HG03439 (cell line): ENCODE measurements around the gene LSMEM2.
A peak's percentile ranks its signal among the peaks of the same experiment; 100 is the strongest.
"Not testable (repeated sequence)": the region's sequence is repeated elsewhere in the genome, so short reads cannot be mapped to it uniquely, and the experiment has no call there.

Experiments used
- ATAC-seq: cut with Tn5 transposase; IDR thresholded peaks from one replicate; pipeline ENCODE4 v1.9.1; 2021; ENCODE audit warnings: mild to moderate bottlenecking, moderate library complexity; ENCODE audit not compliant: unreplicated experiment

The LSMEM2 gene

DNA sequence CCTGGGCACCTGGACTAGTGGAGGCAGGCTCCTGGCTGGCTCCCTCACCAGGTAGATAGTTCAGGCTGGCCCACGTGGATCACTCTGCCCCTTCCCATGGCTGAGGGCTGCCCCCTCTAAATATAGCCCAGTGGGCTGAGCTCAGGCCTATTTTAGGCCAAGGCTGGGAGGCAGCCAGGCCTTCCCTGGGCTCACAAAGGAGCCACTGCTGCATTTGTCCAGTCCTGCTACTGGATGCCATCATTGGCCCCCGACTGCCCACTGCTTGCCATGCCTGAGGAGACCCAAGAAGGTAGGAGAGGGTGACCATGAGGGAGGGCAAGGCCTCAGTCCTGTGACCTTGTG lies at the start of gene LSMEM2:
Gene LSMEM2, plus strand, starts transcription at position 208 of the 345 bp plus-strand sequence. Its CDS starts 27 bp downstream, at position 235.
- ATAC-seq, result no peak

DNA sequence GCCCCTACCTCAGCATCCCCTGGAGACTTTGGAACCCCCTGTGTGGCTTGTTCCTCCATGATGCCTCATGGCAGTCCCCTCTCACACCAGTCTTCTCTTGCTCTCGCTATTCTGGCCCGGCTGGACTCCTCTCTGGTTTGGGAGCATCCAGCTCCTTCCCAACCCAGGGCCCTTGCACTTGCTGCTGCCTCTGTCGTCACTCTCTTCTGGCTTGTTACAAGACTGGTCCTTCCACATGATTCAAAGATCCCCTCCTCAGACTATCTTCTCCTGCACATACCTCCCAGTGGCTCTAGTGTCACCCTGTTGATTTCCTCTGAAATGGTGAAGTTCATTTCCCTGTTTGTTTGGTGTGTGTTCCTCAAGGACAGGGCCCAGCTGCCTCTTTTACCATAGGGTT lies 49.4 kb upstream of the LSMEM2 start:
- ATAC-seq, result no peak

DNA sequence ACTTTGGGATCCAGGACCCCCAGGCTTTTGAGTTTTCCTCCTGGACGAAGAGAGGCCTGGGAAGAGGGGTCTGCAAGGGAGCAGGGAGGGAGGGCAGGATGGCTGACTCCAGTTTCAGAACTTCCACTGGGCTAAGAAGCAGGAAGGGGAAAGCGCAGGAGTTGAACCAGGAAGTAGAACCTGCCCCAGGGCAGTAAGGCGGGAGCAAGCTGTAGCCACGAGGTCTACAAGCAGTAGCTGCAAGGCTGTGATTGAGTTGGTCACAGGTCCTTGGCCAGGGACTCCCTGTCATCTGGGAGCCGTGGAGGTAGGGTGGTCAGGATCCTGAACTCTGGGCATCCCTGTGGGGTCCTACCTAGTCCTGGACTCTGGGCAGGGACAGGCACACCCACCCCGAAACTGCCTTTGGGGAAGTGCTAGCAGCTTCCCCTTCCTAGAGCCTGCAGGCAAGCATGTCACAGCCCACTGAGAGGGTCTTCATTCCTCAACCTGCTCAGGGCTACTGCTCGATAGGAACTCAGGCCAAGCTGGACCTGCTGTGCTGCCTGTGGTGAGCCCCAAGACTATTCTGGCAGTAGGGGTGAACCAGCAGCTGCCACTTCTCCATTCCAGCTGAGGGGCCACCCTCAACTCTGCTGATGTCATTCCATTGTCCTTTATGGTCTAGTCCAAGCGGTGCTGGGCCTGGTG lies 48.6 kb upstream of the LSMEM2 start:
- no peak for ATAC-seq

DNA sequence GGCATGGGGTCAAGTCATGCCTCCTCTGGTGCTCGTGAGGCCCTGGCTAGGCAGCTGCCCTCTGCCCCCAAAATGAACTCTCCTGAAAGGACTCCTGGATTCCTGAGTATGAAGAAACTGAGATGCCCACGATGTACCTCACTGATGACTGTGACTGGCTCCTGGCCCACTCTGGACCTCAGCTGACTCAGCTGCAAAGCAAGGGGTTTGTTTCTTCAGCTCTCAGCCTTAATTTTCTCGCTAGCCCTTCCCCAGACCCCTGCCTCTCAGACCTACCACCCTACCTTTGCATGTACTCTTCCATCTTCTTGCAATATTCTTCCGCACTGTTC lies 48.1 kb upstream of the LSMEM2 start:
- no peak for ATAC-seq

DNA sequence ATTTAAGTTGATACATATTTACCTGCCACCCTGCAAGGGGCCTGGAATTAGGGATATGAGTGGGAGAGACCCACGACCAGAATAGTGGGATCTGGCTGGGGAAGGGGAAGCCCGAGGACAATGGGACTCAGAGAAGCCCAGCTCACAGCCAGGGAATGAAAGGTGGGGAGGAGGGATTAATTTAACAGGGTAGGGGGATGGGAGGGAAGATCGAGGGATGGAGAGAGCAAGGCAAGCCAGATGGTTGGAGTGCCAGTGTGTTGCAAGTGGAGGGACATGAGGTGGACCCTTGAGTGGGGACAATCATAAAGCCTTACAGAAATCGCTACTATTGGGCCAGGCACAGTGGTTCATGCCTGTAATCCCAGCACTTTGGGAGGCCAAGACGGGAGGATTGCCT lies 47.3 kb upstream of the LSMEM2 start:
- ATAC-seq, result no peak

DNA sequence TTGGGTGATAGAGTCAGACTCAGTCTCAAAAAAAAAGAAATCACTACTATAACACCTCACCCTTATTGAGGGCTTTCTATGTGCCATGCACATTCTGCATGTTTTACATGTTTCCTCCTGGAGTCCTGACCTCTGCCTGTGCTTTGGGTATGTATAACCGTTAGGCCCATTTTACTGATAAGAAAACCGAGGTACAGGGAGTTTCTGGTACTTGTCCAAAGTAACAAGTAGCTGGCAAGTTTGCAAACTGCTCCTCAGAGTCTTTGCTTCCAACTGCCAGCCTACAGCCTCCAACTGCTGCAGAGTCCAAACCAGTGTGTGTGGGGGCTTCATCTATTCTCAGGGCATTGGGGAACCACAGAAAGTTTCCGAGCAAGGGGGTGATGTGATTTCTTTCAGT lies 46.6 kb upstream of the LSMEM2 start:
- ATAC-seq, result no peak

DNA sequence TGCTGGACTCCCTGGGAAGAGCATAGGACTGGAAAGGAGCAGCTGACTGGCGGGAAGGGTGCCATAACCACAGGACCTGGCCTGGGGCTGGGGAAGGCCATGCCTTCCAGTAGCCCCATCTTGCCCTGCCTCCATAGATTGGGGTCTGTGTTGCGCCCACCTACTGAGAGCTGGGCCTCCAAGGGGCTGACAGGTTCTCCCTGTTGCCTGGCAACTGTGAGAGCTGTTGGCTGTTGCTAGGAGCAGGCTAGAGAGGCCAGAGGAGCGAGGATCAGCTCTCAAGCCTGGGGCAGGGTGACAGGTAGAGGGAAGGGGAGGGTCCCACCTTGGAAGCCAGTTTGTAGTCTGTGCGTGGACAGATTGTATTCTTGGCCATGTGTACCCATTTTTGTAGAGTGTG lies 45.7 kb upstream of the LSMEM2 start:
- ATAC-seq, result no peak

DNA sequence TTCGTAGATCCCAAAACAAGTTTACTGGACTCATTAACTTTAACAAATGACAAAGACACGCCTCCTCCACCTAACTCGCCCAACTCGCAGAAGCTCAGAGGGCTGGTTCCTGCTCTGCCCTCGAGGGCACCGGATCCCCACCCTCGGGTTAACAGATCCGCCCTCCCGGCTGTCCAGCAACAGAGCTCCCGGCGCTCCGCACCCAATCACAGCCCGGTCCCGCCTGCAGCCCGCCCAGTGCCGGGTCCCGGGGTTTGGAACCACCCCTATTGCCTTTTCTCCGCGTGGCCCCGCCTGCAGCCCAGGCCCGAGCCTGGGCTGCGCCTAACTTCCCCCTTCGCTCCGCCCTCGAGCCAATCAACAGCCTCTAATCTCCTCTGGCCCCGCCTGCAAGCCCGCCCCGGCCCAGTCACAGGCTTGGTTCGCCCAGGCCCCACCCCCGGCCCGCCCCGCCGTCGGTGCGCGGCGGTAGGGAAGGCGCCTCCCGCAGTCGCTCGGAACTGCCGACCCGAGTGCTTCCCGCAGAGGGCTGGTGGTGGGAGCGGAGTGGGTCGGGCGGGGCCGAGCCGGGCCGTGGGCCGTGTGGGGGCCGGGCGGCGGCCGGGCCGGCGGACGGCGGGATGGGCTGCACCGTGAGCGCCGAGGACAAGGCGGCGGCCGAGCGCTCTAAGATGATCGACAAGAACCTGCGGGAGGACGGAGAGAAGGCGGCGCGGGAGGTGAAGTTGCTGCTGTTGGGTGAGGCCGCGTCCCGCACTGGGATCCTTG lies 43.0 kb upstream of the LSMEM2 start, which contains the start of gene GNAI2:
Gene GNAI2, plus strand, starts transcription at position 489 of the 768 bp plus-strand sequence. Its CDS starts 132 bp downstream, at position 621.
- ATAC-seq, result peak; percentile 93

DNA sequence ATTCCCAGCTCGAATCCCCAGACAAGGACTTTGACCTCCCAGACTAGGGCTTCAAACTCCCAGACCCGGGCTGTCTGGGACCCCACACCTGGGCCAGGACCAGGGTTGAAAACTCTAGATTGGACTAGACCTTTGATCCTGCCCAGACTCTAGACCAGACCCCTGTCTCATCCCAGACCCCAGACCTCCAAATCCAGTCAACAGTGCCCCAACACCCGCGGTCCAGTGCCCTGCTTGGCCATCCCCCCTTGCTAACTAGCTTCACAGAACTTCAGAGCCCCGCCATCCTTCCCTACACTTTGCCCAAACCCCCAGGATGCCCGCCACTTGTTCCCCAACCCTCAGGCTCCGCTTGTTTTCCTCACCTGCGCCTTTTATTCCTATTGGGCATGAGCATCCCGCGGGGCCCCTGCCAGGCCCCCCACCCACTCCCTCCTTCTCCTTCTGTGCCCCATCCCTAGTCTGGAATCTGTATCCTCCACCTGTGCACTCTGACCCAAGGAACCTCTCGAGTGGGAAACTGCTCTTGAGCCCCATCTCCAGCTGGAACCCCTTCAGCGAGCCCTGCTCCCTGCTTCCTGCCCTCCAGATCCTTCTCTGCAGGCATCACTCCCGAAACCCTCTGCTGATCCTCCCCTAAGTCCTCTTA lies 42.3 kb upstream of the LSMEM2 start:
- ATAC-seq, result no peak

DNA sequence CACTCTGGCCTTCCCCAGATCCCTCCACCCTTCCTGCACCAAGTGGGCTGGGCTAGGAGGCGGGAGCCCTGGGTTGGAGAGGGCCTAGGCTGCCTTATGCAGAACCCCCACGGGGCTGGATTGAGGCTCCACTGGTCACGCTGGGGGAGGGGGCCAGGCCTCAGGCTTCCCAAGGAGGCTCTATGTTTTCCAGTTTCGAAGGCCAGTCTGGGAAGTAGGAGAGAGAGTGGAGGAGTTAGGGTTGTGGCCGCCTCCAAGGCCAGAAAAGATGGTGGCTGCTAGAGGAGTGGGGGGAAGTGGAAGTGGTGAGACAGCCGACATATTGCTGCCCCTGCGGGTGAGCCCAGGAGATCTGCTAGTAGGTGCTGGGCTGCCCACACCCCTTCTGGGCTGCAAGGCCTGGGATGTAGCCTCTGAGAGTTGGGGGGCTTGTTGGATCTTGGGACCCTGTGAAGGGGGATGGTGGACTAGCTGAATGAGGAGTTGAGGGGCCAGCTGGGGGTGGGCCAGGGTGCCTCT lies 41.7 kb upstream of the LSMEM2 start:
- ATAC-seq, result no peak

DNA sequence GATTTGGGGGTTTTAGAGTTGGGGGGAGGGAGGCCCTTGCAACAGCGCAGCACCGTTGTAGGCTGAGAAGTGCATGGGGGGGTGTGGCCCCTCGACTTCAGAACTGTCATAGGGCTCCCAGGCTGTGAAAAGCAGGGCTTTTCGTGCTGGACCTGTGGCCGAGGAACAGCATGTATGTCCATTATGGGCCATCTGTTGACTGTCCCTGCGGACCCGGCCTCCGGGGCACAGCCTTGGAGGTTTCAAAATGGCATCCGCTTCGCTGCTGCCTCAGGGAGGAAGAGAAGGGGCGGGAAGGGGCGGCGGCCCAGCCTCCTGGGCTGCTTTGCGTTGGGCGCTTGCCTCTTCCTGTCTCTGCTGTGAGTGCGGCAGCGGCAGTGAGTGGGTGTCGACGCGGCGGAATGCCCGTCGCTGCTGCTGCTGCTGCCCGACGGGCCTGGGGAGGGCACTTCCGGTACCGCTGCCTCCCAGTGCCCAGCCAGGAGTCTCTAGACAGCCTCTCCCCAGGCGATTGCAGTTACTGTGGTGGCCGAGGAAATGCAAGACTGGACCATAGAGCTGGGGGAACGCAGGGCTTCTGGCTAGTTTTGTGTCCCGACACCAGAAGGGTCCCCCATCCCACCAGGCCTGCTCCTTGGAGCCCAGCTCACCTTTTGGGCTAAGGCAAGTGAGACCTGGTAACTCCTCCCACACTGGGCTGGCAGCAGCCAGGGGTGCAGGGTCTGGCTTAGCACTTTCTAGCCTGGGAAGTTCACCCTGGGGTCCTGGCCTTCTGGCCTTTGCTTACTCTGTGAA lies 40.9 kb upstream of the LSMEM2 start:
- ATAC-seq, result peak; percentile 30

DNA sequence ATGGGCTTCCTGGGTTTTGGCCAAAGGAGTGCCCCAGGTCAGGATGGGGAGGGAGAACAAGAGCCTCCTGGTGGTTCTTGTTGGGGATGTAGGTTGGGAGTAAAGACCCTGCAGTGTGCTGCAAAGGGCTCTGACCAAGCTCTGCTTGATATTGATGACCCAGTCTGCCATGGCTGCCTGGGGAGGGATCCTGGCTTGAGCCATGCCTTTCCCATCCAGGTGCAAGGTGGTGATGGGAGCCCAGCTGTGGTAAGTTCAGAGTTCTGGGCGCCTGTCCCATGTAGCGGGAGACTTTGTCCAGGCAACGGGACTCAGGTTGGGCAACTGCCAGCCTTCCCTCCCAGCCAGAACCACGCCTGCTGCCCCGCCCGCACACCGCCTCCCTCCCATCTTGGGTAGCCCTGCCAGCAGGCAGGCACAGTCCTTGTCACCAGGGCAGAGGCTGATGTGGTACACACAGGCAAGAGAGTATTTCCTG lies 40.3 kb upstream of the LSMEM2 start:
- no peak for ATAC-seq

DNA sequence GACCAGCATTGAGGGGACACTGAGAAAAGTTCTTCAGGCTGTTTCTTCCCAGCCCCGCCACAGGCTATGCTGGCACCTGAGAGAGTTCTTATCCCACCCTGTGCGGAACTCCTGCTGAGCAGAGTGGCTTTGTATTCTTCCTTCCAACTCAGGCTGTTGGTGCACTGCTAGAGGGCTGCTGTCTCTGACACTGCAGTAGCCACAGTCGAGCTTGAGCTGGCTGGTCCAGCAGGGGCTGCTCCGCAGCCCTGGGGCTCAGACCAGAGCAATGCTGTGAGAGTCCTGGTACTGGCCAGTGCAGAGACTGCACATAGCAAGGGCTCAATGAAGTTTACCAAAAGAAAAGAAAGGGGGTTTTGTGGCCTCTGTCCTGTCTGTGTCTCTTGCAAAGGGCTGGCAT lies 39.2 kb upstream of the LSMEM2 start:
- no peak for ATAC-seq

DNA sequence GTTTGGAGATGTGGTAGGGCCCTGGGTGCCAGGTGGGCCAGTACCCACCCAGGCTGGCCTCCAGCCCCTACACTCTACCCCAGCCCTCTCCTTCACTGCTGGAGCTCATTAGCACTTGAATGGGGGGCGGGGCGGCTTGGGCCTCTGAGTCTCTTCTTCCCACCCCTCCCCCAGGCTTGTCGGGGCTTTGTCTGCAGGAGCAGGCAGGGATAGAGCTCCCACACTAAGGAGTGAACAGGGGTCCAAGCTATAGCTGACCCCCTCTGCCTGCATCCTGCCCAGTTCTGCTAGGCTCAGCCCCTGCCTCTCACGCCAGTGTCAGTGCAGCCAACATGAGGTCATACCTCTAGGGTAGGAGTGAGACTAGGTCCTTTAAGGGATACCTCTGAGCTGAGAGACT lies 37.7 kb upstream of the LSMEM2 start:
- ATAC-seq, result no peak

DNA sequence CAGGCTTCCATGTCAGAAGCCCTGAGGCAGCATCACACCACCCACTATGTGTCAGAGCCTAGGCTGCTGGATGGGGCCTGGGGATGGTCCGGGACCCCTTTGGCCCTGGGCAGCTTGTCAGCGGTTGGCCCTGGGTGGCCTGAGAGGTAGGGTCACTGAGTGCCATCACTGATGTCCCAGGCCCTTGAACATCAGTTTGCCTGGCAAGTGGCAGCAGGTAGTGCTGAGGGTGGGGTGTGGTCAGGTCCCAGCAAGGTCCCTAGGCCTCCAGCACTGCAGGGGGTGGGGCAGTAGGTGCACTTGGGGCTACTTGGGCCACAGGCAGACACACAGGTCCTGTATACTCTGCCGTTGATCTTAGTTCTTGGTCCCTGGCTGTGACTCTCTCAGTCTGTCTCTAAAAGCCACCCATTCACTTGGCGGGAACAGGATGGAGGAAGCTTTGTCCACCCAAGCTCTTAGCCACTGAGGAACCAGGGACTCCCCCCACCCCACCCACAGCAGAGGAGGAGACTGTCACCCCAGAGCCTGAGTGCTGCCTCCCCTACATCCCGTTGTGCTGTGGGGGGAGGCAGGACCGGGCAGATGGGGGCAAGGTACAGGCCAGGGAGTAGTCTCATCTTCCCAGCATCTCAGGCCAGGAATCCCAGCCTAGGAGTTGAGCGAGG lies 37.0 kb upstream of the LSMEM2 start:
- no peak for ATAC-seq

DNA sequence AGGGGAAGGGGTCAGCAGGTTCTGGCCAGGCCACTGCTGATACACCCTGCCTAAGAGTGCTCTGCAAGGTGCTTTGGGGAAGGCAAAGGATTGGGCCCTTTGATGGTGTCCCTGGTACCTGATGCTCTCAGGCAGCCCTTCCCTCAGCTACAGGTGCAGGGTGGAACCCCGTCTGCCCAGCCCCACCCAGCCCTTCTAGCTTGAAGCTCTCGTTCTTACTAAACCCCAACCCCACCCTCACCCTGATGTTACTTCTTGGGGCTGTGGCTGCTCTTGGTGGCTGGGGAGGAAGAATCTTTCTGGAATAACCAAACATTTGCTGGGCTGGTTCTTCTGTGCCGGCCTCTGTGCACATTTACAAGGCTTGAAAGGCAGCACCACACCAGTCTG lies 36.5 kb upstream of the LSMEM2 start:
- no peak for ATAC-seq

DNA sequence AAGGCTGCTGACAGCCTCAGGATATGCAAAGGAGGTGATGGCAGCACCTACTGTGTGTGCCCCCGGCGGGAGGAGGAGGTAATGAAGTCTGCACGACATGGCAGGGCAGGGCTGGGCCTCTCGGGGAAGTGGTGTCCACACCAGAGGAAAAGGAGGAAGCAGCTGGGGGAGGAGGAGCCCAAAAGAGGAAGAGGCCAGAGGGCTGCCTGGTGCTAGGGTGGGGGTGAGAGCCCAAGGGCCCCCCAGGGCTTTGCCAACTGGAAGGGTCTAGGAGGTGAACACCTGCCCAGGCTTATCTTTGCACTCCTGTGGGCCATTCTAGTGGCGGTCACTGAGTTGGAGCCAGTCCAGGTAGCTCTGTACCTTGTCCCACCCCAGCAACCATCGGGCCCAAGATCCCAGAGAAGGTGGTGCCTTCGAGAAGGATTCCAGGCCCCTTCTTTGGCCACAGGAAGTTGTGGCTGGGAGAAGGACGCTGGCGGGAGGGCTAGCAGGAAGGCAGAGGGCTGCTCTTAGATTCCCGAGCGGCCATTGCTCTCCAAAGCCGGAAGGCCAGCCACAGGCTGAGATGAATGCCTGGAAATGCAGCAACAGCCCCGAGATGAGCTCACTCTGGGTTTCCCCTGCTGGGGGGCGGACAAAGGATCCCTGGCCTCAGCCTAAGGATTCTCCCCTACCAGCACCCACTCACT lies 35.9 kb upstream of the LSMEM2 start:
- ATAC-seq, result no peak

DNA sequence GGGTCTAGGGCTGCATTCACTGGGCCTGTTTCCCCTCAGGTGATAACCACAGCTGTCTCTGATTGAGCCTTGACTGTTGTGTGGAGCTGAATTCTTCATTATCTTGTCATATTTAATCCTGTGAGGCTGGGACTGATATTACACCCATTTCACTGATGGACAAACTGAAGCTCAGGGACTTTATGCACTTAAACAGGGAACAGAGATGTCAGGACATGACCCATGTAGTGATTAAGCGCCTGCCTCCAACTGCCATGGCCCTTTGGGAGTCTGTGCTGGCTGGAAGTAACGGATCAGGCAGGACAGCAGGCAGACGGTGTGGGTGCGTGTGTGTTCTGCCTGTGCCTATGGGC lies 35.4 kb upstream of the LSMEM2 start:
- ATAC-seq, result no peak

DNA sequence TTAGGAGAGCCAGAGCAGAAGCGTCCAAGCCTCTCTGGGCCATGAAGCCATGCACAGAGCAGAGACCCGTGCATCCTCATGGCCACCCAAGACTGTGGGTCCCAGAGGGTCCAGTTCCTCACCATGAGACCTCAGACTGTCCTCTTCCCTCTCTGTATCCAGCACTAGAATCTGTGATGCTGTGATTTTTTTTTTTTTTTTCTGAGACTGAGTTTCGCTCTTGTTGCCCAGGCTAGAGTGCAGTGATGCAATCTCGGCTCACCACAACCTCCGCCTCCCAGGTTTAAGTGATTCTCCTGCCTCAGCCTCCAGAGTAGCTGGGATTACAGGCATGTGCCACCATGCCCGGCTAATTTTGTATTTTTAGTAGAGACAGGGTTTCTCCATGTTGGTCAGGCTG lies 34.1 kb upstream of the LSMEM2 start:
- ATAC-seq, result not testable (repeated sequence)

DNA sequence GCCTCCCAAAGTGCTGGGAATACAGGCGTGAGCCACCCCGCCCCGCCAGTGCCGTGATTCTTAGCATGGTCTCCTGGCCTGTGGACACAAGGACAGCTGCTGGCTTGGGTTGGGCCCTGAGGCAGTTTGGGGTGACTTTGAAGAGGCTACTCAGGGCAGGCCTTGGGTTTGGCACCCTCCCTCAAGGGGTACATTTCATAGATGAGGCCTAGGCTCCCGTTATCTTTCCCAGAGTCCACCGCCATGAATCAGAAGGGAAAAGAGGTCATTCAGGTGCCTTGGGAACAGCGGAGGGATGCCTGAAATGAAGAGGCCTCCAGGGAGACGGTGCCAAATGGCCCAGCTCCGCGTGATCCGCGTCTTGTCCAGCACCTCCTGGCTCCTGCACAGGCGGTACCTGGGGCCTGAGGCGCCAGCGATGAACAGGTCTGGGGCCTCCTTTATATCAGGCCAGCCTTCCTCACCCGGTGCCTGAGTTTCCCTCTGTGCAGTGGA lies 33.6 kb upstream of the LSMEM2 start:
- no peak for ATAC-seq
